ENCODE data around the gene DPP9.
"Not testable (repeated sequence)": the region's sequence is repeated elsewhere in the genome, so short reads cannot be mapped to it uniquely, and the experiment has no call there.

Gene DPP9

GRCh38 chr19:4740092-4740491, 16.4 kb upstream of the DPP9 start:
- no peak for DNase-seq (ENCODE audit: low read depth in 2 of 2)

GRCh38 chr19:4738734-4739133, 15.1 kb upstream of the DPP9 start:
- no peak for DNase-seq (ENCODE audit: low read depth in 2 of 2)

DNA sequence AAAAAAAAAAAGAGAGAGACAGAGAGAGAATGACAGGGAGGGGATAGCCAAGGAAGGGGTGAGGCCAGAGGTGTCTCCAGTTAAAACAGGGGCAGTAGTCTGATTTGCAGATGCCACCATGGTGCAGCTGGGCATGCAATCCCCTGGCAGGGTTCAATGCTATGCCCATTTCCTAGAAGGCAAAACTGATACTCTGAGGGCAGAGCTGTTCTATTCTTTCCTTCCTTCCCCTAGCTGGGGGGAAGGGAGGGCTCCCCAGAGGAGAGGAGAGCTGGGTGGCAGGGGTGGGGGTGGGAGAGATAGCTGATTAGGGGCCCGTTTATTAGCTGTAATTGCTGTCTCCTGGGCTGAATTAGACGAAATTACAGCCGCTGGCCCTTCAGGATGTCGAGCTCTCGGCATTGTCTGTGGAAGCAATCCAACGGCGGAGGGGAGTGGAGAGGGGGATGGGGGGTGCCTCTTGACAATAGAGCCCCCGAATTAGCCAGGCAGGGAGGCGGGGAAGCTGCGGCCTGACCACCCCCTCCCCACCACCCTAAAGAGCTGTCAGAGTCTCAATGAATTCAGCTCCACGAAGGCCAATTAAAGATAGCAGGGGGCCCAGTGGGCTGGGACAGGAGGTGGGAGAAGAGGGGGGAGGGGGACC, 14.4 kb upstream of the DPP9 start:
- DNase-seq (ENCODE audit: low read depth in 2 of 2) = no peak

DNA sequence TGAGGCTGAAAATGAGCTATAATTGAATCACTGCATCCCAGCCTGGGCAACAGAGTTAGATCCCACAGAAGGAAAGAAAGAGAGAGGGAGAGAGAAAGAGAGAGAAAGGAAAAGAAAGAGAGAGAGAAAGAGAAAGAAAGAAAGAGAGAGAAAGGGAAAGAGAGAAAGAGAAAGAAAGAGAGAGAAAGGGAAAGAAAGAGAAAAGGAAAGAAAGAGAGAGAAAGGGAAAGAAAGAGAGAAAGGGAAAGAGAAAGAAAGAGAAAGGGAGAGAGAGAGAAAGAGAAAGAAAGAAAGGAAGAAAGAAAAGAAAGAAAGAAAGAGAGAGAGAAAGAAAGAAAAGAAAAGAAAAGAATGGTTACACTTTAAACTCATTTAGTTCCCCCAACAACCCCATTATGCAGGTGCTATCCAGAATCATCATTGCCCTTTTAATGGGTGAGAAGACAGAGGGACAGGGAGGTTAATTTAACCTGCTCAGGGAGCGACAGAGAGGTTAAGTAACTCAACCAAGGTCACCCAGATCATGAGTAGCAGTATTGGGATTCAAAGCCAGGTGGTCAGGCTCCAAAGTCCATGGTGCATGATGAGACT, 10.2 kb upstream of the DPP9 start:
- no peak for DNase-seq (ENCODE audit: low read depth in 2 of 2)

DNA sequence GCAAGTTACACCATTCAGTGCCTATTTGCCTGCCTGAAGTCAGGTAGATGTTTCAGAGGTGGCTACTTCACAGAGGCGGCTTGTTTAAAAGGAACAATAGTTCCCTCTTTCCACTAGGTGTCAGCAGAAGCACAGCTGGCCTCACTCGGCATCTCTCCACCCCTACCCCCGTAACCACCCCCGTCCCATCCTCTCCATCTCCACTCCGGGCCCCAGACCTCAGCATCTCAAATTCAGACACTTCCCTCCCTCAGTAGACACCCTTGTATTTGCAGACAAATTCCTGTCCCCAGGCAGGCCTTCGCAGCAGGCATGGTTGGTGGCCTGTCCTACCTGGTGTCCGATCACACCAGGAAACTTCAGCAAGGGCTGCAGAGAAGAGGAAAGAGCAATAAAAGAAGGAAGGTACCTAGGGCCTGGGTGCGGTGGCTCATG, 9.1 kb upstream of the DPP9 start:
- DNase-seq (ENCODE audit: low read depth in 2 of 2) = peak; percentile 14 to 30

DNA sequence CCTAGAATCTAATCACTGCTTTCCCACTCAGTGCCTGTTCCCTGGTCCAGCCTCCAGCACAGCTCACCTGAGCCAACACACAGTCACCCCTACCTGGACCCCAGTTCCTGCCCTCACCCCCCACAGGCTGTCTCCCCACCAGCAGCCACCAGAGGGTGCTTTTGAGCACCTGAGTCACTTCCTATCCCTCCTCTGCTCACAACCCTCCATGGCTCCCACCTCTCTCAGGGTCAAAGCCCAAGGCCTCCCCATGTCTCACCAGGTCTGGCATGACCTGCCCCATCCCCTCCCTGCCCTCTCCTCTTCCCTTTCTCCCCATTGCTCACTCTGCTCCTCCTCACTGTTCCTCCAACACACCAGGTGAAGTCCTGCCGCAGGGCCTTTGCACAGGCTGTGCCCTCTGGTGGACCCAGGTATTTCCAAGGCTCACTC, 7.1 kb upstream of the DPP9 start:
- DNase-seq (ENCODE audit: low read depth in 2 of 2) = peak; percentile 48 to 60

DNA sequence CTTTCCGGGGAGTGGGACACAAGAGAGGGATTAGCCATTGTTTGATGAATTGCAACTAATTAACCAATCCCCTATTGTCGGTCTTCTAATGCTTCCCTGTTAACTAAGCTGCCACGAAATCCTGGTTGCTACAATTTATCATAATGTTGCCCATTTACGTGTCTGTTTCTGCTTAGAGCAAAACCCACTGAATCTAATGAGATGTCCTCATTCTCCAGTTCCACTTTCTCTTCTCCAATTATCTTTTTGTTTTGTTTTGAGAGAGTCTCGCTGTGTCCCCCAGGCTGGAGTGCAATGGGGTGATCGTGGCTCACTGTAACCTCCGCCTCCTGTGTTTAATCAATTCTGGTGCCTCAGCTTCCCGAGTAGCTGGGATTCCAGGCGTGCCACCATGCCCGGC, 5.2 kb upstream of the DPP9 start:
- DNase-seq (ENCODE audit: low read depth in 2 of 2) = no peak

DNA sequence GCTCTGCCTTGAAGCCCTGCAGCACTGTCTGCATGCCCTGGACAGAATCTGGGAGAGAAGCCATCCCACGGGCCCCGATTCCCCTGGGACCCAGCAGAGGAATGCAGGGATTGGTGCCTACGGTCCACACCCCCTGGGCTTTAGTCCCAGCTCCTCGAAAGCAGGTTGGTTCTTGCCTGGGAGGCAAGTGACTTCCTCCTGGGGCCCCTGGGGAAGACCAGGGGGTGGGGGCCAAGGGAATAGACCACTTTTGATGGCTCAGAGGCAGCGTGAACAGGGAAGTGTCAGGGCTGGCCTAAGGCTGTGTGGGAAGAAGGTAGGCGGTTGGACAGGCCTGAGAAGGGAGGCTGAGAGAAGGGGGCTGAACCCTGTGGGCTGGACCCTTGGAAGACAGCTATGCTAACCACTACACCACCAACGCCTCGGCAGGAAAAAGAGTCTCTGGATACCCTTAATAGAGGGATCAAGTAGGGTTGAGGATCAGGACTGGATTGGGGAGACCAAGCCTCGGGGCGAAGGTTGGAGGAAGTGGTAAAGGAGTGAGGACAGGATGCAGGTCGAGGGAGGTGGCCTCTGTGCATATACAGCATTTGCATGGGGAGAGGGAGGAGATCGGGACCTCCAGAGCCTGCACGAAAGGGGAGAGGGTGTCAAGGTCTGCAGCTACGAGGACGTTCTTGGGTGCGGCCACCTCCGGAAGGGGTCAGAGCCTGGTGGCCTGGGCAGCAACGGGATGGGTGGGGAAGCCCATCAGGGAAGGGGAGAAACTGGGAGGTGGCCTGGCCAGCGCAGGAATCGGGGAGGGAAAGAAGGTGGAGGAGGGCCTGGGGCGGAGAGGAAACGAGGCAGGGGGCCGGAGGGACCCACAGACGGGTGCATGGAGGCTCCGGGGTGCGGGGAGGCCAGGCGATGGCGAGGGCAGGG, 709 bp downstream of the DPP9 start:
- DNase-seq (ENCODE audit: low read depth in 2 of 2) = no peak

GRCh38 chr19:4721196-4721595, 2.4 kb downstream of the DPP9 start:
- DNase-seq (ENCODE audit: low read depth in 2 of 2) = no peak

GRCh38 chr19:4720037-4720700, 3.5 kb downstream of the DPP9 start:
- no peak for DNase-seq (ENCODE audit: low read depth in 2 of 2)

DNA sequence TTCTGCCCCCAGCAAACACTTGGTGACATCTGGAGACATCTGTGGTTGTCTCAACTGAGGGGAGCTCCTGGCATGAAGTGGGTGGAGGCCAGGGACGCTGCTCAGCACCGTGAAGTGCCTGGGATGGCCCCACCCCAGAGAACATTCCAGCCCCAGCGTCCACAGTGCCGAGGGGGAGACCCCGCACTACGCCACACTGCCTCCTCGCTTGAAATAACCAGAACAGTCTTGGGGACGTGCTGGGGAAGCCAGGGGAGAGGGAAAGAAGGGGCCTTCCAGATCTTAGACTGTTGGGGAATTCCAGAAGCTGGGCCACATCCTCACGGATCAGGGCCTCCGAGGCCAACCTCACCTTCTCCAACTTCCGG, 4.2 kb downstream of the DPP9 start:
- no peak for DNase-seq (ENCODE audit: low read depth in 2 of 2)

DNA sequence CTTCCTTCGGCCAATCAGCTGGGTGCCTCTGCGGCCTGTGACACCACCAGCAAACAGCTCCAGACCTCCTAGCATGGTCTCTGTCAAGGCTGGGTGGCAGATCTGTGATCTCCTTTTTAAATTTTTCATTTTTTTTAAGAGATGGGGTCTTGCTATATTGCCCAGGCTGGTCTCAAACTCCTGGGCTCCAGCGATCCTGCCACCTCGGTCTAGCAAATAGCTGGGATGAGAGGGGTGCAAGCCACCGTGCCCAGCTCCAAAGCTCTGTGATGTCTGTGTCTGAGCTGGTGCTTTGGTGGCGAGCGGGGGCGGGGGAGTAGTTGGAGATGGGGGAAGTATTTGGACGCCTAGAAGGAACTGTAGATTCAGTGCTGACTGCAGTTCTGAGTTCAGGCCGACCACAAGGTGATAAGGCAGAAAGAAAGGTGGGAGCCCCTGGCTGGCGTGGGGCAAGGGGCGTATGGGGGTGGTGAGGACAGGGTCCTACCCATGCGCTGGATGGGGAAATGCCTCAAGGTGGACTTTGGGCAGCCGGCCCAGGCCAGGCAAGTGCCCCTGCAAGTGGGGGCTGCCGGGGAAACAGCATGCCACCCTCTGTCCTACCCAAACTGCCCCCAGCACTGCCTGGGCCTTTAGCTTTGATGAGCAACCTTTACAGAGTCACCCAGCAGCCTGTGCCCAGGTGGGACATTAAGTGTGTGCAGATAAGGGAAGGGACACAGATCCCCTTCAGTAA, 5.5 kb downstream of the DPP9 start:
- no peak for DNase-seq (ENCODE audit: low read depth in 2 of 2)

- no peak for DNase-seq (ENCODE audit: low read depth in 2 of 2)
These were observed 6.3 kb downstream of the DPP9 start for GRCh38 chr19:4717191-4717965.

- DNase-seq (ENCODE audit: low read depth in 2 of 2) = no peak
These were observed 8.0 kb downstream of the DPP9 start for GRCh38 chr19:4715529-4716221.

- DNase-seq (ENCODE audit: low read depth in 2 of 2) = not testable (repeated sequence)
These were observed 8.5 kb downstream of the DPP9 start for GRCh38 chr19:4715178-4715528.

DNA sequence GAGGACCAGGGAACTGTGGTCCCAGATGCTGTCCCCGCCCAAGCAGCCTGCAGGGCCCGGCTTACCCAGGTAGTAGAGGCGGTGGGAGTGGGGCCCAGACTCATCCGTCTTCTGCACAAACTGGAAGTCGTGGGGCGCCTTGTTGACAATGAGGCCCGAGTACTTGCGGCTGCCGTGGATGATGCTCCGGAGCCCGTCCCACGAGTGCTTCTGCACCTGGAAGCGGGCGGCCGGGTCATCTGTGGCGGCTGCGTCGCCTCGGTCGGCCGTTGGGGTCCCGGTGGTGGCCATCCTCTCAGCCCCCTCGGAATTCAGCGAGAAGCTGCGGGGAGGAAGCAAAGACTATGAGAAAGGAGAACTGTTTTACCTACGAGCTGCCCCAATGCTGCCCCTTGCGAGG, 9.6 kb downstream of the DPP9 start:
- DNase-seq (ENCODE audit: low read depth in 2 of 2) = no peak

- DNase-seq (ENCODE audit: low read depth in 2 of 2) = no peak
These were observed 10.2 kb downstream of the DPP9 start for GRCh38 chr19:4713384-4713951.

DNA sequence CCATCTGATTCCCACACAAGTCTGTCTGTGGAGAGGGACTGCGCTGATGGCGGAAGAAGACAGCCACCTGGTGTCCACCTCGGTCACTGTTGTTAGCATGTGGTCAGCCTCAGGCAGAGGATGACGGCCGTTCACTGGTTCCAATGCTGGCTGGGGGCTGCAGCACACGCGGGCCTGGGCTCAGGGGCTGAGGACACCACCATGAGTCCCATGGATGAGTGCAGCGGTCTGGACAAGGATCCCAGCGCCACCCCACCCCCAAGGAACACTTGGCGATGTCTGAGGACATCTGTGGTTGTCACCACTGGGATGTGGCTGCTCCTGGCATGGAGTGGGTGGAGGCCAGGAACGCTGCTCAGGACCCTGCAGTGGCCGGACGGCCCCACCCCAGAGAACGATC, 10.9 kb downstream of the DPP9 start:
- DNase-seq (ENCODE audit: low read depth in 2 of 2) = no peak

DNA sequence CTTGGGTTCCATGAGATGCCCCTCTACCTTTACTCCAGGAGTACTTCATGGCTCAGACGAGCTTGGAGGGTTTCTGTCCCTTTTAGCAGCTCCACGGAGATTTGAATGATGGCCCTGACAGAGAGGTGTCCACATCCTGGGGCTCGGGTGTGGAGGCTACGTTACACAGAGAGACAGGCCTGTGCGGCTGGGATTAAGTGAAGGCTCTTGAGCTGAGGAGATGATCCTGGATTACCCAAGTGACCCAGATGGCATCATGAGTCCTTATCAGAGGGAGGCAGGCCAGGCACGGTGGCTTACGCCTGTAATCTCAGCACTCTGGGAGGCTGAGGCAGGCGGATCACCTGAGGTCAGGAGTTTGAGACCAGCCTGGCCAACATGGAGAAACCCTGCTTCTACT, 12.4 kb downstream of the DPP9 start:
- DNase-seq (ENCODE audit: low read depth in 2 of 2) = no peak

DNA sequence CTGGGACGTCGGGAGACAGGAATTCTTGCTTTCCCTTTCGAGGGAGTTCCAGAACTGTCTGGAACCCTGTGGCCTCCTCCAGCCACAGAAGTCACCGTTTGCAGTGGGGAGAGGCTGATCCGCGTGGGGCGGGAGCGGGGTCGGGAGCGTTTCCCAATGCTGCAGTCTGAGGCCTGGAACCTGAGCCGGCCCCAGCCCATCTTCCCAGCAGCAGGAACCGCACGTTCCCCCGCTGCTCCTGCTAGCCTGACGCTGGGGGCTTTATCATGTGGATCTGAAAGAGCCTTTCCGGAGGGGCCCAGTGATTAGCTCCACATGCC, 13.4 kb downstream of the DPP9 start:
- DNase-seq (ENCODE audit: low read depth in 2 of 2) = no peak
